GM12873 (cell line): ENCODE results near the gene DNAJC15.

Experiments
- CTCF ChIP-seq: IDR thresholded peaks from 2 replicates; pipeline ENCODE4 v1.5.1; 2012; ENCODE audit warnings: low read depth, mild to moderate bottlenecking, moderate library complexity, low read length, control low read depth; ENCODE audit not compliant: insufficient read depth; ENCODE audit errors: missing control alignments

DNAJC15 gene

GRCh38 chr13:43077046-43077445 lies 53.7 kb downstream of the DNAJC15 start:
- TF ChIP-seq CTCF = no peak

- TF ChIP-seq CTCF = no peak
Observed at GRCh38 chr13:43077461-43077860, 54.1 kb downstream of the DNAJC15 start.

GRCh38 chr13:43077906-43078305 lies 54.5 kb downstream of the DNAJC15 start:
- TF ChIP-seq CTCF = no peak

- no peak for TF ChIP-seq CTCF
Observed at GRCh38 chr13:43078399-43078798, 55.0 kb downstream of the DNAJC15 start.

GRCh38 chr13:43079392-43079931 lies 56.1 kb downstream of the DNAJC15 start:
- no peak for TF ChIP-seq CTCF

- no peak for TF ChIP-seq CTCF
Observed at GRCh38 chr13:43080199-43080598, 56.8 kb downstream of the DNAJC15 start.

- no peak for TF ChIP-seq CTCF
Observed at GRCh38 chr13:43081866-43082265, 58.5 kb downstream of the DNAJC15 start.

GRCh38 chr13:43083750-43084149 lies 60.4 kb downstream of the DNAJC15 start:
- no peak for TF ChIP-seq CTCF
